CD4-positive, alpha-beta memory T cell (primary cell): Measurements from ENCODE around the gene GOLGA8J. TPM values are rescaled to one million over a fixed set of nuclear protein-coding genes. Genes with fewer than 3 reads are reported as not detected.

Experiments used
- CTCF ChIA-PET: fragments of 350-600 bp; sonication (Branson Sonifier 250); formaldehyde crosslinking; loops from one replicate; lab custom pipeline; 2021; ENCODE audit warnings: inconsistent platforms; ENCODE audit not compliant: partially characterized antibody; lab: Charles Lee
- POLR2A ChIA-PET: fragments of 350-600 bp; sonication (Branson Sonifier 250); formaldehyde crosslinking; loops from one replicate; lab custom pipeline; 2021; ENCODE audit not compliant: partially characterized antibody; lab: Charles Lee
- DNase-seq, 5 donors: peaks; one replicate each; pipeline versions ENCODE4 v3.0.0 to v3.0.0-alpha.2; 2020 to 2022; ENCODE audit warnings: mixed read lengths in 1 of 5
- H3K27ac ChIP-seq: one replicate; pipeline ENCODE4 v1.7.0; 2013; ENCODE audit warnings: low read depth, low read length
- H3K27me3 ChIP-seq: 2 replicates; pipeline ENCODE4 v1.7.0; 2013; ENCODE audit warnings: mild to moderate bottlenecking, low read length, moderate library complexity; ENCODE audit not compliant: insufficient read depth
- H3K36me3 ChIP-seq: 2 replicates; pipeline ENCODE4 v1.7.0; 2013; ENCODE audit warnings: mild to moderate bottlenecking, low read length, moderate library complexity; ENCODE audit not compliant: insufficient read depth
- H3K4me1 ChIP-seq: 2 replicates; pipeline ENCODE4 v1.7.0; 2013; ENCODE audit warnings: mild to moderate bottlenecking, low read length, moderate library complexity; ENCODE audit not compliant: insufficient read depth
- H3K4me3 ChIP-seq, 2 donors: one replicate each; pipeline ENCODE4 v1.7.0; 2013; ENCODE audit warnings: low read length in 2 of 2, mild to moderate bottlenecking in 1 of 2
- H3K9me3 ChIP-seq, 2 donors: one replicate each; pipeline ENCODE4 v1.7.0; 2013; ENCODE audit warnings: low read length in 2 of 2, control low read depth in 1 of 2; ENCODE audit not compliant: control insufficient read depth in 1 of 2
- H3K27ac Mint-ChIP-seq, 7 donors: one replicate each; pipeline ENCODE4 v1.8.0; 2020 to 2021; ENCODE audit warnings: mixed read lengths in 7 of 7, mild to moderate bottlenecking in 6 of 7, inconsistent platforms in 3 of 7, moderate library complexity in 3 of 7
- H3K27me3 Mint-ChIP-seq, 2 donors: one replicate each; pipeline ENCODE4 v1.8.0; 2020 to 2021; ENCODE audit warnings: mixed read lengths in 2 of 2
- H3K36me3 Mint-ChIP-seq, 2 donors: one replicate each; pipeline ENCODE4 v1.8.0; 2020 to 2021; ENCODE audit warnings: mixed read lengths in 2 of 2, inconsistent platforms in 1 of 2, mild to moderate bottlenecking in 1 of 2
- H3K4me1 Mint-ChIP-seq, 4 donors: one replicate each; pipeline ENCODE4 v1.8.0; 2020 to 2021; ENCODE audit warnings: mixed read lengths in 4 of 4, mild to moderate bottlenecking in 1 of 4
- H3K4me3 Mint-ChIP-seq, 8 donors: one replicate each; pipeline ENCODE4 v1.8.0; 2020 to 2021; ENCODE audit warnings: mixed read lengths in 8 of 8, mild to moderate bottlenecking in 7 of 8, moderate library complexity in 6 of 8, inconsistent platforms in 3 of 8
- H3K9me3 Mint-ChIP-seq, 8 donors: one replicate each; pipeline ENCODE4 v1.8.0; 2020 to 2021; ENCODE audit warnings: mixed read lengths in 8 of 8, mild to moderate bottlenecking in 5 of 8, inconsistent platforms in 3 of 8, moderate library complexity in 1 of 8
- intact Hi-C: fragments of 100-400 bp; cut with micrococcal nuclease; formaldehyde crosslinking; loops from one replicate; pipeline ENCODE4 v1.15.1; 2023
- polyA plus RNA-seq, 2 donors: library from polyadenylated mRNA; unstranded; fragments of 300-500 nt; fragmentation: Illumina TruSeq; gene quantifications; one replicate each; pipeline ENCODE4 v1.2.3, GENCODE V29; 2021
- total RNA-seq, 2 experiments: library from RNA; stranded (reverse); gene quantifications; one replicate each; pipeline ENCODE4 v1.2.3, GENCODE V29; 2021

Gene GOLGA8J
- total and polyA plus RNA-seq, 4 experiments from 2014 or later: 0.20 TPM; not detected in 3

DNA sequence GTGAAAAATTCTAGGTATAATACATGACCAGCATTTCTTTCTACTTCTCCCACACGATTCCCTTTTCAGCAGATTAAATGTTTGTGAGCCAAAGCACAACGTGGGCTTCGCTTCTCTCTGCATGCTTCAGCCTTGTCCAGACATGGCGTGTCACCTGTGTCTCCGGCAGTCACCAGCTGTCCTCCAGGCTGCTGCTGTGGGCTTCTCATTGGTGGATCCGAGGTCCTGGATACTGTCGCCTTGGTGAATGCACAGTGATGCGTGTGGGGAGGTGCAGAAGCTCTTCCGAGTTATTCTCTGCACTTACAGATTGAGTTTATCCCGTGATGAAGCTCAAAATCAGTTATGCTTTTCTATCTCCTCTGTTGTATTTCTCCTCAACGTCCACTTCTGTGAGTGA is 23.0 kb upstream of the GOLGA8J start:
- H3K9me3 ChIP-seq: no peaks in the 10 kb centered on the region
- Mint-ChIP-seq H3K27ac (no peak overlapping the region), H3K9me3 (peaks cover 0 to 4% (median 0%) of the 10 kb centered on the region in 8 donors), H3K27me3 (peaks cover 4 to 10% of the 10 kb centered on the region in 2 donors), H3K36me3 (no peaks in the 10 kb centered on the region), H3K4me3 (no peak overlapping the region), H3K4me1 (no peaks in the 10 kb centered on the region)
- intact Hi-C loops: no loop called here
- no peaks in the 10 kb centered on the region for H3K27me3 ChIP-seq
- ChIA-PET POLR2A (no interaction called here), CTCF (no interaction called here)
- H3K4me3 ChIP-seq: no peak overlapping the region
- DNase-seq: no peak
- no peaks in the 10 kb centered on the region for H3K36me3 ChIP-seq
- H3K4me1 ChIP-seq: no peaks in the 10 kb centered on the region
- H3K27ac ChIP-seq: no peak overlapping the region

DNA sequence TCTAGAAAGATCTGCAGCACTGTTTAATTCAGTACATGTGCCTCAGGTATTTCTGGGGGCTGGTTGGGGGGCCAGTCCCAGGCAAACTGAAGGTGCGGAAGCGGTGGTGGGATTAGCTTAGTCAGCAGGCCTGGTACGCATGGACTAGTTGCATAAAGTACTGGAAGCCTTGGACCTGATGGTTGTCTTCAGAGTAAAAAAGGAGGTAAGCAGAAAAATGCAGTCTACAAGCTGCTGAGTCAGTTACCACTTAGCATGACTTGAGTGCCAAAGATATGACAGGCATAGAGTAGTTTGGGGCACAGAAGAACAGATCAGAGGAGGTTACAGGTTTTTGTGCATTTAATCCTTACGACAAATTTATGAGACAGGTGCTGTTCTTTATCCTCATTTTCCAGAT is 19.9 kb upstream of the GOLGA8J start:
- H3K27me3 ChIP-seq: no peaks in the 10 kb centered on the region
- H3K36me3 ChIP-seq: no peaks in the 10 kb centered on the region
- no peak overlapping the region for H3K27ac ChIP-seq
- Mint-ChIP-seq H3K27me3 (peaks cover 3 to 6% of the 10 kb centered on the region in 2 donors), H3K36me3 (no peaks in the 10 kb centered on the region), H3K4me1 (no peaks in the 10 kb centered on the region), H3K4me3 (no peak overlapping the region), H3K9me3 (peaks cover 0 to 8% (median 2%) of the 10 kb centered on the region in 8 donors), H3K27ac (no peak overlapping the region)
- CTCF ChIA-PET: no interaction called here
- POLR2A ChIA-PET: no interaction called here
- H3K4me3 ChIP-seq: no peak overlapping the region
- no peaks in the 10 kb centered on the region for H3K9me3 ChIP-seq
- DNase-seq: no peak
- intact Hi-C loops: no loop called here
- H3K4me1 ChIP-seq: no peaks in the 10 kb centered on the region

DNA sequence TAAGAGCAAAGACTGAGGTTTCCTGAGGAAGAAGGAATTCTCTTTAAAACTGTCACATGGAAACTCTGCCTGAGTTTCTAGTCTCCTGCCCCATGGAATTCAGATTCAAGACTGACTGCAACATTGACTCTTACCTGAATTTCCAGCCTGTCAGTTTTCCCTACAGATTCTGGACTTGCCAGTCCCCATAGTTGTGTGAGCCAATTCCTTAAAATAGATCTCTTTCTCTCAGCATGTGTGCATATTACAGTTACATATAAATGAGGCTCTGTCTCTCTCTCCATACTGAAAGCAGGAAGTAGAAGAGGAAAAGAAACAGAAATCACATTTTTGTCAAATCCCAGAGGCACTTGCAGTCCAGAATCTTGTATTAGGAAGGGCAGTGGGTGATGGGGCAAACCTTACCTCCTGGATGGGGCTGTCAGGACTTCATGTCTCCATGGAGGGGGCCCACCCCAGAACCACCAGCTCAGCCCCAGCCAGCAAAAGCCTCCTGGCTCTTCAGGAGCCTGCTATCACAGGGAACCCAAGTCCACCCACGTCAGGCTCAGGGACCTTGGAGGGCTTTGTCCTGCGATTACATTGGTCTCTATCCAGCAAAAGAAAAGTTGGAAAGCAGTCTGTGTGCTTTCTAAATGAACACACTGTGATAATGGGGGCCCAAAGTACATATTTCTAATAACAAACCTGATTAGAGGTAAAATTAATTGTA is 18.8 kb upstream of the GOLGA8J start:
- H3K27me3 Mint-ChIP-seq: peaks cover 0 to 3% of the 10 kb centered on the region in 2 donors
- H3K4me1 Mint-ChIP-seq: no peaks in the 10 kb centered on the region
- Histone ChIP-seq H3K9me3 (no peaks in the 10 kb centered on the region), H3K27me3 (no peaks in the 10 kb centered on the region), H3K4me3 (no peak overlapping the region), H3K4me1 (no peaks in the 10 kb centered on the region), H3K36me3 (no peaks in the 10 kb centered on the region), H3K27ac (no peak overlapping the region)
- ChIA-PET POLR2A (no interaction called here), CTCF (no interaction called here)
- intact Hi-C loops: no loop called here
- H3K36me3 Mint-ChIP-seq: no peaks in the 10 kb centered on the region
- no peak overlapping the region for H3K27ac Mint-ChIP-seq
- DNase-seq: no peak
- H3K4me3 Mint-ChIP-seq: no peak overlapping the region
- peaks cover 0 to 9% (median 6%) of the 10 kb centered on the region in 8 donors for H3K9me3 Mint-ChIP-seq

DNA sequence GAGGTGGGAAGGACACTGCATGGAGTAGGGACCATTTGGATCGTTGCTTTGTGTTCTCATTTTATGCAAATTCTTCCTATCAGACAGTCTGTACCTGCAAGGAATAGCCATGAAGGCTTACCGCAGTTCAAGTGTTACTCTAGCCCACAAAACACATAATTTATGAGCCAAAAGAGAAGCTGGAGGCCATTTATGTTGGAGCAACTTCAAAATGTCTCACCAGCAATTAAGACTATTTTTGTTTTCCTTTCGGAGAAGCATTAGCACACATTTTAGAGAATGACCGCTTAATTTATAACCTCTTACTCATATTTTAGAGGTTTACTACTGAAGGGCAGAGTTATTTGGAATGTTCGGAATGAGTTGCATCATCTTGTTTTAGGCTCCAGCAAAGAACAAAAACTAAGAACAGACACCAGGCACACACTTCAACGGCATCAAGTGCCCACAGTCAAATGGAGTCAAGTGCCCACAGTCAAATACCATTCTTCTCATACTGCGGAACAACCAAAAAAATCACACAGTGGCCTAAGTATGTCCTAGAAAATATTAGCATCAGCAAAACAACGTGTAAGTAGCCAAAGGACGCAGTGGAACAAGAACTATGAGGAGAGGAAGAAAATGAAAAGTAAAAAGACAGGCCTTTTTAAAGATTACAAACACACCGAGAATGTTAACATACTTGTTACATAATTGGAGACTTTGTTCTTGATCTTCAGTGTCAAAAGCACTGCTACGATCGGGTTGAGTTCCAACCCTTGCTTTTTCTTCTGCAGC is 17.5 kb upstream of the GOLGA8J start:
- H3K4me3 ChIP-seq: no peak overlapping the region
- ChIA-PET POLR2A (no interaction called here), CTCF (no interaction called here)
- H3K27me3 ChIP-seq: no peaks in the 10 kb centered on the region
- peaks cover 0 to 9% (median 6%) of the 10 kb centered on the region in 8 donors for H3K9me3 Mint-ChIP-seq
- no peak overlapping the region for H3K4me3 Mint-ChIP-seq
- no peak for DNase-seq
- H3K4me1 Mint-ChIP-seq: no peaks in the 10 kb centered on the region
- H3K9me3 ChIP-seq: no peaks in the 10 kb centered on the region
- H3K27me3 Mint-ChIP-seq: peaks cover 0 to 3% of the 10 kb centered on the region in 2 donors
- no peaks in the 10 kb centered on the region for H3K36me3 Mint-ChIP-seq
- no peak overlapping the region for H3K27ac Mint-ChIP-seq
- no peaks in the 10 kb centered on the region for H3K36me3 ChIP-seq
- no peak overlapping the region for H3K27ac ChIP-seq
- no peaks in the 10 kb centered on the region for H3K4me1 ChIP-seq
- intact Hi-C loops: no loop called here

DNA sequence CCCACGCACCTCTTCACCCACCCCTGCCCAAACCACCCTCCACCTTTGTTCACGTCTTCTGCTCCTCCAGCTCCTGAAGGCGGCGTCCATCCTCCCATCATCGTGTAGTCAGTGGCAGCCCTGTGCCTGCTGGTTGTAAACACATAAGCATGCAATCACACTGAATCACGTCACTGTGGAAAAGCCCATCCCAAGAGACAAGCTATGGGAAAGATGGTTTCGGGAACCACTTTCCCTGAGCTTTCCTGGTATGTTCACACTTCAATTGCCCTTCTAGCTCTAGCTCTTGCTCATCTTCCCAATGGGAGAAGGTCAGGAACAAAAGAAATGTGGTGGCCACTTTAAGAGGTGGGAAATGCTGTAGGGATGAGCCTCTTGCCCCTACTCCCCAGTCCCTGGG is 14.4 kb upstream of the GOLGA8J start:
- Mint-ChIP-seq H3K36me3 (no peaks in the 10 kb centered on the region), H3K9me3 (peaks cover 0 to 9% (median 6%) of the 10 kb centered on the region in 8 donors), H3K27ac (no peak overlapping the region), H3K27me3 (peaks cover 5 to 7% of the 10 kb centered on the region in 2 donors), H3K4me3 (no peak overlapping the region), H3K4me1 (no peaks in the 10 kb centered on the region)
- Histone ChIP-seq H3K4me3 (no peak overlapping the region), H3K4me1 (no peaks in the 10 kb centered on the region), H3K36me3 (no peaks in the 10 kb centered on the region), H3K27me3 (no peaks in the 10 kb centered on the region), H3K9me3 (no peaks in the 10 kb centered on the region), H3K27ac (no peak overlapping the region)
- ChIA-PET CTCF (interaction anchor here (1.7 kb wide), 1 partner anchor 9 kb away, joined by 5 read pairs; no protein-coding TSS in a partner anchor), POLR2A (no interaction called here)
- intact Hi-C loops: no loop called here
- no peak for DNase-seq

DNA sequence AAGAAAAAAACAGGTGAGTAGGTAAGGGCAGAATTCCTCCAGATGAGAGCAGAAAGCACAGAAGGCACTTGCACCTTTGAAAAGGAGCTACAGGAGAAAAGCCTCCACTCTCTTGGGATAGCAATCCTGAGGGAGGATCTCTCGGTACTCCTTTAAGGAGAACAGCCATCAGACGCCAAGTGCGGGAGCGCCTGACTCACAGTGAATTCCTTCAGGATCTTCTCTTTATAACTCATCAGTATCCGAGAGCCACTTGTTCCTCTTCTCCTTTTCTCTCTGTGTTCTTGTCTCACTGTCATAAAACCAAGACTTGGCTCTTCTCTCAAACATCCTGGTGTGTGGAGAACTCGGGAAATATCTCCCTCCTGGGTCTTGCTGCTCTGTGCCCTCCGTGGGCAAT is 10.1 kb upstream of the GOLGA8J start:
- ChIA-PET POLR2A (no interaction called here), CTCF (interaction anchor here (1.0 kb wide), 1 partner anchor 324 kb away, joined by 3 read pairs; no protein-coding TSS in a partner anchor)
- H3K36me3 ChIP-seq: no peaks in the 10 kb centered on the region
- H3K4me3 Mint-ChIP-seq: no peak overlapping the region
- no peaks in the 10 kb centered on the region for H3K36me3 Mint-ChIP-seq
- H3K27ac Mint-ChIP-seq: no peak overlapping the region
- DNase-seq: no peak
- H3K4me1 ChIP-seq: no peaks in the 10 kb centered on the region
- peaks cover 0 to 9% (median 3%) of the 10 kb centered on the region in 8 donors for H3K9me3 Mint-ChIP-seq
- no peak overlapping the region for H3K27ac ChIP-seq
- peaks cover 7 to 15% of the 10 kb centered on the region in 2 donors for H3K27me3 Mint-ChIP-seq
- no peaks in the 10 kb centered on the region for H3K9me3 ChIP-seq
- no peak overlapping the region for H3K4me3 ChIP-seq
- peaks cover 0 to 3% (median 0%) of the 10 kb centered on the region in 4 donors for H3K4me1 Mint-ChIP-seq
- intact Hi-C loops: loop anchor here (10.0 kb wide), 2 partner anchors 328 to 928 kb away; no protein-coding TSS in a partner anchor
- H3K27me3 ChIP-seq: no peaks in the 10 kb centered on the region

DNA sequence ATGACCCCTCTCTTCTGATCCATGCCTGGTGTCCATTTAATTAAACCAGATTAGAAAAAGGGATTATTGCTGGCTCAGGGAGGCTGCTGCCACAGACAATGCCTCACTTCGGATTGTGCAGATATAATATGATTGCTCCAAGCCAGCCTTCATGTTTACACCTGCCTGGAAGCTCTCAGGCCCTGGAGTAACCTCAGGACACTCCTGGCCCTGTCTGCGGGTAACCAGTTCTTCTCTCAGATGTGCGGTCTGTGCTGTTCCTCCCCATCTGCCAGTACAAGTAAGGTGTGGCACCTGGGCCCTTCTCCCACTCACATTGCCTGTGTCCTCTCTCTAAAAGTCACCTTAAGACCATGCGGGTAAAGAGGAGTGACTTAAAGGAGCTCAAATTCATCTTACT is 8.8 kb upstream of the GOLGA8J start:
- ChIA-PET CTCF (interaction anchor here (2.2 kb wide), 1 partner anchor 327 kb away, joined by 8 read pairs; no protein-coding TSS in a partner anchor), POLR2A (no interaction called here)
- Mint-ChIP-seq H3K9me3 (no peaks in the 10 kb centered on the region), H3K27ac (no peak overlapping the region), H3K27me3 (peaks cover 8 to 15% of the 10 kb centered on the region in 2 donors), H3K36me3 (no peaks in the 10 kb centered on the region), H3K4me3 (no peak overlapping the region), H3K4me1 (peaks cover 0 to 3% (median 0%) of the 10 kb centered on the region in 4 donors)
- no peak overlapping the region for H3K4me3 ChIP-seq
- no peaks in the 10 kb centered on the region for H3K36me3 ChIP-seq
- H3K27me3 ChIP-seq: no peaks in the 10 kb centered on the region
- H3K9me3 ChIP-seq: no peaks in the 10 kb centered on the region
- intact Hi-C loops: loop anchor here (10.0 kb wide), 2 partner anchors 329 to 929 kb away; no protein-coding TSS in a partner anchor
- H3K4me1 ChIP-seq: no peaks in the 10 kb centered on the region
- no peak overlapping the region for H3K27ac ChIP-seq
- no peak for DNase-seq
